ENCODE measurements around the gene GCG. TPM values are rescaled to one million over a fixed set of nuclear protein-coding genes. Genes with fewer than 3 reads are reported as not detected.

Gene GCG
- polyA plus RNA-seq, 1 of the 3 experiments (the other 2 are of a cell fraction) = not detected

DNA sequence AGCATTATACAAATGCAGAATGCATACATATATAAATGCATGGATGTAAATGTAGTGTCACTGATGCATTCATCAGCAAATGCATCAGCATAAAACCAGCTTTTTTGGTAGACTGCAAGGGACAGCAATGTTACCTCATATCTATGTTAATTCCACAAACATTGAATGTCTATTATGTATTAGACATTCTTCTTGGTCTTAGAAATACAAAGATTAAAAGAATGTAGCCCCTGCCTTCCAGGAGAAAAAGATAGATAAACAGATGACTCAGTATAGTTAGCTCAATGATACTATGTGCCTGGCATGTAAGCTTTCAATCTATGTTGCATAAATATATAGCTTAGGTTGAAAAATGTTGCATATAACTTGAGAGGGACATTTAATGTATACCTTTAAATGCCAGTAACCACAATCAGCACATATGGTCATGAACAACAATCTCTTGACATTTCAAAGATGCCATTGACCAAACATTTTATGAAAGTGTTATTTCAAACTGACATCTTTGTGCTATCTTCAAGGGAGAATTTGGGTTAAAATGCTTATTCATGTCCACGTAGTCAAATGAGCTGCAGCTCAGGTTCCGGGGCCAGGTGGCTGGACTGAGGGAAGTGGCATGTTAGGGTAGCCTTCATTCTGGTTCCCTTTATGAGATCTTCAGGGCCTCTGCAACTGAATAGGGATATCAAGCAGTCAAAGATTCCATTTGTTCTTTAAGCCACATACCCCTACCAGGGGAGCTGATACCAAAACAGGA is 45.2 kb upstream of the GCG start:
- H3K4me3 ChIP-seq (ENCODE audit: low read depth in 2 of 2, low read length in 1 of 2) = no peak overlapping the region
- H3K27ac ChIP-seq (ENCODE audit: low read depth in 2 of 2, low read length in 1 of 2) = peak overlapping the region in 1 of 2 experiments; percentile 80; a peak in 2 of 4 replicates

More for the DNA sequence above, 45.2 kb upstream of the GCG start:
- Histone ChIP-seq H3K79me2 (ENCODE audit: insufficient read depth) (no peaks in the 10 kb centered on the region), H2AFZ (ENCODE audit: low read depth) (no peak overlapping the region), H3K4me1 (ENCODE audit: control insufficient read depth in 1 of 2, insufficient read depth in 2 of 2, low read depth in 1 of 2, low read length in 1 of 2) (peaks cover 0 to 15% of the 10 kb centered on the region in 2 experiments; a peak in 1 of 4 replicates), H3K9me2 (no peaks in the 10 kb centered on the region), H3K36me3 (replicated peaks in 1 of 2; ENCODE audit: control insufficient read depth in 1 of 2, insufficient read depth in 2 of 2, low read length in 1 of 2) (peaks cover 44 to 66% of the 10 kb centered on the region in 2 experiments), H3K9me3 (no peaks in the 10 kb centered on the region), H3K27me3 (ENCODE audit: insufficient read depth) (no peaks in the 10 kb centered on the region), H4K20me1 (ENCODE audit: insufficient read depth) (peaks cover 3% of the 10 kb centered on the region), H3K4me2 (peak overlapping the region; percentile 43), H3F3A (replicated peaks; ENCODE audit: insufficient read depth) (peaks cover 23% of the 10 kb centered on the region), H3K9ac (peak overlapping the region; percentile 11; the same call in 1 of the 2 replicates)
- ChIA-PET POLR2A (no interaction called here), CTCF (interaction anchor here (1.6 kb wide), 1 partner anchor 23 kb away, joined by 4 read pairs; no protein-coding TSS in a partner anchor)
- peak; percentile 64 for TF ChIP-seq JUND (IDR thresholded peaks at IDR 0.05)
- no peak for TF ChIP-seq IRF3 (IDR thresholded peaks at IDR 0.05; ENCODE audit: low read depth, low read length)
- no peak for TF ChIP-seq MAX (IDR thresholded peaks at IDR 0.05; ENCODE audit: low read depth)
- TF ChIP-seq TEAD4 (IDR thresholded peaks at IDR 0.05; ENCODE audit: borderline replicate concordance, insufficient read depth) = 0 out of 2 replicates have a peak, but pooled peaks have one; percentile 16
- no peak for TF ChIP-seq FOXM1 (IDR thresholded peaks at IDR 0.05; ENCODE audit: low read depth)
- TF ChIP-seq FOSL2 (IDR thresholded peaks at IDR 0.05; ENCODE audit: borderline replicate concordance, low read depth) = peak; percentile 52; the same call in 1 of the 2 replicates
- TF ChIP-seq USF1 (IDR thresholded peaks at IDR 0.05; ENCODE audit: borderline replicate concordance, low read depth) = no peak
- TF ChIP-seq TCF12 (IDR thresholded peaks at IDR 0.05) = peak; percentile 51
- TF ChIP-seq RCOR1 (IDR thresholded peaks at IDR 0.05; ENCODE audit: low read length) = no peak
- no peak for TF ChIP-seq RFX5 (IDR thresholded peaks at IDR 0.05; ENCODE audit: low read length)
- TF ChIP-seq POLR2AphosphoS5 (IDR thresholded peaks at IDR 0.05; ENCODE audit: low read depth, low read length) = no peak
- TF ChIP-seq, protein P1, sequence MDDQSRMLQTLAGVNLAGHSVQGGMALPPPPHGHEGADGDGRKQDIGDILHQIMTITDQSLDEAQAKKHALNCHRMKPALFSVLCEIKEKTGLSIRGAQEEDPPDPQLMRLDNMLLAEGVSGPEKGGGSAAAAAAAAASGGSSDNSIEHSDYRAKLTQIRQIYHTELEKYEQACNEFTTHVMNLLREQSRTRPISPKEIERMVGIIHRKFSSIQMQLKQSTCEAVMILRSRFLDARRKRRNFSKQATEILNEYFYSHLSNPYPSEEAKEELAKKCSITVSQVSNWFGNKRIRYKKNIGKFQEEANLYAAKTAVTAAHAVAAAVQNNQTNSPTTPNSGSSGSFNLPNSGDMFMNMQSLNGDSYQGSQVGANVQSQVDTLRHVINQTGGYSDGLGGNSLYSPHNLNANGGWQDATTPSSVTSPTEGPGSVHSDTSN (IDR thresholded peaks at IDR 0.05) = 0 out of 2 replicates have a peak, but pooled peaks have one; percentile 17
- 56% methylated on average over 2 of the region's 2 CpGs for whole genome bisulfite sequencing (ENCODE audit: low lambda C conversion rate)
- DNase-seq = no peak
